Endometrium (tissue), 2 donors: Measurements from ENCODE around the gene CSPG4.
A peak's percentile ranks its signal among the peaks of the same experiment; 100 is the strongest.
"Not testable (repeated sequence)": the region's sequence is repeated elsewhere in the genome, so short reads cannot be mapped to it uniquely, and the experiment has no call there.

Experiments
- FAIRE-seq: peaks from 2 replicates; lab custom pipeline; 2012; peaks lifted over from hg19 to GRCh38; lab: Jason Lieb, UNC
- donor health status: control.
- donor health status: control.

CSPG4 gene, protein sequence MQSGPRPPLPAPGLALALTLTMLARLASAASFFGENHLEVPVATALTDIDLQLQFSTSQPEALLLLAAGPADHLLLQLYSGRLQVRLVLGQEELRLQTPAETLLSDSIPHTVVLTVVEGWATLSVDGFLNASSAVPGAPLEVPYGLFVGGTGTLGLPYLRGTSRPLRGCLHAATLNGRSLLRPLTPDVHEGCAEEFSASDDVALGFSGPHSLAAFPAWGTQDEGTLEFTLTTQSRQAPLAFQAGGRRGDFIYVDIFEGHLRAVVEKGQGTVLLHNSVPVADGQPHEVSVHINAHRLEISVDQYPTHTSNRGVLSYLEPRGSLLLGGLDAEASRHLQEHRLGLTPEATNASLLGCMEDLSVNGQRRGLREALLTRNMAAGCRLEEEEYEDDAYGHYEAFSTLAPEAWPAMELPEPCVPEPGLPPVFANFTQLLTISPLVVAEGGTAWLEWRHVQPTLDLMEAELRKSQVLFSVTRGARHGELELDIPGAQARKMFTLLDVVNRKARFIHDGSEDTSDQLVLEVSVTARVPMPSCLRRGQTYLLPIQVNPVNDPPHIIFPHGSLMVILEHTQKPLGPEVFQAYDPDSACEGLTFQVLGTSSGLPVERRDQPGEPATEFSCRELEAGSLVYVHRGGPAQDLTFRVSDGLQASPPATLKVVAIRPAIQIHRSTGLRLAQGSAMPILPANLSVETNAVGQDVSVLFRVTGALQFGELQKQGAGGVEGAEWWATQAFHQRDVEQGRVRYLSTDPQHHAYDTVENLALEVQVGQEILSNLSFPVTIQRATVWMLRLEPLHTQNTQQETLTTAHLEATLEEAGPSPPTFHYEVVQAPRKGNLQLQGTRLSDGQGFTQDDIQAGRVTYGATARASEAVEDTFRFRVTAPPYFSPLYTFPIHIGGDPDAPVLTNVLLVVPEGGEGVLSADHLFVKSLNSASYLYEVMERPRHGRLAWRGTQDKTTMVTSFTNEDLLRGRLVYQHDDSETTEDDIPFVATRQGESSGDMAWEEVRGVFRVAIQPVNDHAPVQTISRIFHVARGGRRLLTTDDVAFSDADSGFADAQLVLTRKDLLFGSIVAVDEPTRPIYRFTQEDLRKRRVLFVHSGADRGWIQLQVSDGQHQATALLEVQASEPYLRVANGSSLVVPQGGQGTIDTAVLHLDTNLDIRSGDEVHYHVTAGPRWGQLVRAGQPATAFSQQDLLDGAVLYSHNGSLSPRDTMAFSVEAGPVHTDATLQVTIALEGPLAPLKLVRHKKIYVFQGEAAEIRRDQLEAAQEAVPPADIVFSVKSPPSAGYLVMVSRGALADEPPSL (N-terminal part only)

DNA sequence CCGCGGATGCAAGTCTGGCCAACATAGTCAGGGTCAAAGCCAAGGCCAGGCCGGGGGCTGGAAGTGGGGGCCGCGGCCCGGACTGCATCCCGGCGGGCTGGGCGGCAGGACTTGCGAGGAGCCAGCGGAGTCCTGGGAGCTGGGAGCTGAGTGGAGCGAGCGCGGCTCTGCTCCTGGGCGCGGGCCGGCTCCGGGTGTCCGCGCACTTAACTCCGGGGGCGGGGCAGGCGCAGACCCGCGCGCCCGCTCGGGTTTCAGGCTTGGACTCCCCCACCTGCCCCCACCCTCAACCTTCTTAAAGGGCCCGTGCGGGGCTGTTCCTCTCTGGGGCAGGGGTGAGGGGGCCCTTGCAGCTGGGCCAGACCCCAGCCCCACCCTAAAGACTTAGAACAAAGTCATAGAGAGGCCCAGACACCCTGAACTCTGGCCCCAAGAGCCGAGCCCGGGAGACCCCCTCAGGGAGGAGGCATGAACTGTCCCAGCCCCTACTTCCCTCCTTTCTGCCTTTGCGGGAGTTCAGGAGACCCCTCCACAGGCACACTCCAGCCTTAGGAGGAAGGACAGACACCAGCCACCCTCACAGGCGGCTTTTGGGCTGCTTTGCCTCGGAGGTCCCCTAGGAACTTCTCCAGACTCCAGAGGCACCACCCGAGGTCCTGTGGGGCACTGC is at the start of gene CSPG4:
Gene CSPG4, minus strand, starts transcription at position 181 of the 670 bp plus-strand sequence. Its CDS starts 93 bp downstream, at position 88.
- no peak for FAIRE-seq

DNA sequence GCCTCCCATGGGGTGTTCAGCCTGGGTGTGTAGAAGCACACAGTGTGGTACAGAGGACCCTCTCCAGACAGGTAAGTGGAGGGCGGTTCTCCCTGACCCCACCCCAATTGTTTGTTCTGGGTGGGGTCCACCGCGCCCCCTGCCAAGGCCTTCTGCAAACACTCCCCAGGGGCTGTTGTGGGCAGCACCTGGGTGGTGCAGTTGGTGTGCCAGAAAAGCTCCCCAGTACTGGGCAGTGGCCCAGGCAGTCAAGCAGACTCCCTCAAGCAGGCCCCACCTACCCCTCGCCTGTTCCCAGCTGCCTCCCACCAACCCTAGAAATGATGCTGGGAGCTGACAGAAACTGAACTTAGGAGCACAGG is 49.7 kb upstream of the CSPG4 start:
- FAIRE-seq = not testable (repeated sequence)

DNA sequence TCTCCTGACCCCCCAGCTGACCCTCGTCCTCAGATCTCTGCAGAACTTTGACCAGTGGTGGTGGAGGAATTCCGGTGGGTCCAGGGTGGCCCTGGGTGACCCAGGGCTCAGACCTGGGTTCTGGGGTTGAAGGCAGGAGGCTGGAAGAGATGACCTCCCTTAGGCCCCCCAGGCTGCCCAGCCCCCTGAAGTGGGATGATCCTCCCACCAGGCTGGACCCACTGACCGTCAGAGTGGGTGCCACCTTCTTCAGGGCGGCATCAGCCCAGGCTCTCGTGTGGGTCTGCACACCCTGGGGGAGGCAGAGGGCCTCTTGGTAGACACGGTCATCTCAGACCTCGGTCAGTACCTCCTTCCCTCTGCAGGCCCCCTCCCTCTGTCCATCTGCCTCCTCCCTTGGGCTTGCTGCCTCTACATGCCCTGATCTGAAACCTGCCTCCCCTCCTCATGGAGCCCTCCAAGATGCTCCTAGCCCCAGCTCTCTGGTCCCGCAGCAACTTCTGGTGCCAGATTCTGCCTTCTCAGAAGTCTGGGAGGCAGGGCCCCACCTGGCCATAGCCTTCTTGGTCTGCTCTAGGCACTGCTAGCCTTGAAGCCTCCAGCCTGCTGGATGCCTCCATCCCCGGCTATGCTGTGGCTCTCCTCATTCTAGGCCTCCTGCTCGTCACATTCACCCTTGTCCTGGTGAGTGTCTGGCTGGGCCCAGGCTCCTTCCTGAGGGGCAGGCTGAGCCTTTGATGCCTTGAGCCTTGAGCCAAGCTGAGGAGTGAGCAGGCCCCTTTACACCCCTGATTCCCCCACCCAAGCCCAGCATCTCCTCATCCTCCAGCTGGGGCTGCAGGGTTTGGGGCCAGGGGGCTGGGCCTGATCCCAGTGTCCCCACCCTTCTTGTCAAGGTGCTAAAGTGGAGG is 49.1 kb upstream of the CSPG4 start:
- no peak for FAIRE-seq

DNA sequence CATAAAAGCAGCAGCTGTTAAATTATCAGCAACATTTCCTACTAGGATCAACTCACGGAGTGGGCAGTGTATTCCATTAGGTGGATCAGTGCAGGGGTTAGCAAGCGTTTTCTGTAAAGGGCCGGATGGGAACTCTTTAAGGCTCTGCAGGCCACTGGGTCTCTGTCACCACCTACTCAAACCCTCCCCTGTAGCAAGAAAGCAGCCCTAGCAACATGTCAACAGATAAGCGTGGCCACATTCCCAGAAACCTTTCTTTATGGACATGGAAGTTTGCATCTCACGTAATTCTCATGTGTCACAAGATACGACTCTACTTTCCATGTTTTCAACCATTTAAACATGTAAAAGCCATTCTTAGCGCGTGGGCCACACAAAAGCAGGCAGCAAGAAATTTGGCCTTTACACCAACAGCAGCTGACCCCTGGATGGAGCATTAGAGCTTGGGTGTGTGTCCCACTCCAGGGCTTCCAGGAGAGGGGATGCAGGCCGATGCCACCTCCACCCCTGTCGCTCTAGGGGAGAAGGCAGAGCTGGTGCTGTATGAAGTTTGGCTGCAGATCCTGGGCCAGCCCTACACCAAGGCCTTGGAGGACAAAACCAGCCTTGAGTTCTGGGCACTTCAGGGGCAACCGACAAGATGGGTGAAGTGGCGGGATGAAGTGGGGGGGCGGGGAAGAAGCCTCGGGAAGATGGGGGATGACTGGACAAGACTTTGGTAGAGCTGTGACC is 48.2 kb upstream of the CSPG4 start:
- FAIRE-seq = no peak

DNA sequence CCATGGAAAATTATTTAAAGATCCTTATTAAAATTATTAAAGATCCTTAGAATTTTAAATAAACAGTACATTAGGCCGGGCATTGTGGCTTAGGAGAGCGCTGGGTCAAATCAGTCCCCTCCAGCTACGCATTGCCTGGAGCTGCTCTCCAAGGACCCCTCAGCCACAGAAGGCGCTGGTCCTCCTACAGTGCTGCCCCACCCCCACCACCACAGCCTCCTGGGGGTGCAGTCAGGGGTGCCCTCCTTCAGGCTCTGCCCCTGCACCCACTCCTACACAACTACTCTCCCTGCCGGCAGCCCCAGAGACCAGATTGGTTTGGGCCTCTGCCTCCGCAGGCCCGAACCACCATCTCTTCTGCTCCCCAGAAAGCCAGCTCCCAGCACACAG is 47.5 kb upstream of the CSPG4 start:
- not testable (repeated sequence) for FAIRE-seq

DNA sequence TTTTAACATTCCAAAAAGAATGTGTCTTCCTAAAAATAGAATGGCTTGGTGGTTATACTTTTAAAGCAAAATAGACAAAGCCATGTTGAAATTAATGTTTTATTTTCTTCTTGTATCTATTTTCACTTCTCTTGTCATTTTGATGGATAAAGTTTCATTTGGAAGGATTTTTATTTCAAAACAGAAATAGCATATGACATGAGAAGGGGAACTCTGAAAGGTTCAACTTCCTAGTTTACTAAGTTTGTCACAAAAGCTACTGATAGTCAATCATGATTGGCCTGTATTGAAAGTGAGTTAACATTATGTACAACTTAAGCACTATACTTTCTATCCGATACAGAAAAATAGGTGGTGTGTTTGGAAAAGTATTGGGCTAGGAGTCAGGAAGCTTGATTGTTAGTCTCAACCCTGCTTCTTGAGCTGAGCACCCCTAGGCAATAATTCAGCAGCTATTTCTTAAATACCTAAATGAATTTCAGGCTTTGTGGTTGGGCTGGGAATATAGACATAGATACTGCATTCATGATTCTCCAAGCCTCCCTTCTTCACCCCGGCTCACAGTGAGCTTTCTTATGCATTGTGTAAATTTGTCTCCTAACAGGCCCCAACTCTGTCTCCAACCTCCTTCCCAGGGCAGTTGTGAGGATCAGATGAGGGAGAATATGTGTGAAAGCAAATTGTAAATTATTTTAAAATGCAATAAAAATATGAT is 46.9 kb upstream of the CSPG4 start:
- FAIRE-seq = peak; percentile 21

DNA sequence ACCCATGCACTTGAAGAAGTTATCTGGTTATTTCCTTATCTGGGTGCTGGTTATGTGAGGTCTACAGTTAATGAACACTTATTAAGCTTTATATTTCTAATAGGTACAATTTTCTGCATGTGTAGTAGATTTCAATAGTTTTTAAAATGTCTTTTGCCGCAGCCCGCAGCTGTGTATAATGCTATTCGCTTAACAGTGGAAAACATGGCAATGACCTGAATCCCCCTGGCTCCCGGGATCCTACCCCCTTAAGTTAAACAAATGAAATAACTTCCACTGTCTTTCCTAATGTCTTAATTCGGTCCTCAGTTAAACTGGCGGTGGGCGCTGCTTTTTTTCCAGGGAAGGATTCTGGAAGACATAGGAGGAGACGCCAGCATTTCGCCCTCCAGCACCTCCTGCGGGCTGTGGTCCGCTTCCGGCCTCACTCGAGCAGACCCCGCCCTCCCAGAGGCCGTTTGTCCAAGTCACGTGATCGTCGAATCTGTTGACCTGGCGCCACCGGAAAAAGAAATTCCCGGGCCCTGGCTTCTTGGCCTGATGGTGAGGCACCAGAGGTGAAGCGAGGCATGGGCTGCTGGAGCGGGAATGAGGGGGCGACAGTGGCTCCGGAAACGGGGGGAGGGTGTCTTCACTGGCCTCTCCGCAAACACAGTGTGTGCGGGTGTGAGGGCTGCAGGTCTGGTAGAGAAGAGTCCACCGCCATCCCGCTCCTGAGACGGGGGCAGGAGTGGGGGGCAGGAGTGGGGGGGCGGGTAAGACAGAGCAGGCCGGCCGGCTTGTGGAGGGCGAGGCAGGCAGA is 45.6 kb upstream of the CSPG4 start:
- FAIRE-seq = peak; percentile 63

DNA sequence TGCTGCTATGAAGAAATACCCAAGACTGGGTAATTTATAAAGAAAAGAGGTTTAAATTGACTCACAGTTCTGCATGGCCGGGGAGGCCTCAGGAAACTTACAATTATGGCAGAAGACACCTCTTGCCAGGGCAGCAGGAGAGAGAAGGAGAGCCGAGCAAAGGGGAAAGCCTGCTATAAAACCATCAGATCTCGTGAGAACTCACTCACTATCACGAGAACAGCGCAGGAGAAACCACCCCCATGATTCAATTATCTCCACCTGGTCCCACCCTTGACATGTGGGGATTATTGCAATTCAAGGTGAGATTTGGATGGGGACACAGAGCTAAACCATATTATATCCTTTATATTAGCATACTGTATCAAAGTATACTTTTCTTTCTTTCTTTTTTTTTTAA is 42.2 kb upstream of the CSPG4 start:
- FAIRE-seq = not testable (repeated sequence)

DNA sequence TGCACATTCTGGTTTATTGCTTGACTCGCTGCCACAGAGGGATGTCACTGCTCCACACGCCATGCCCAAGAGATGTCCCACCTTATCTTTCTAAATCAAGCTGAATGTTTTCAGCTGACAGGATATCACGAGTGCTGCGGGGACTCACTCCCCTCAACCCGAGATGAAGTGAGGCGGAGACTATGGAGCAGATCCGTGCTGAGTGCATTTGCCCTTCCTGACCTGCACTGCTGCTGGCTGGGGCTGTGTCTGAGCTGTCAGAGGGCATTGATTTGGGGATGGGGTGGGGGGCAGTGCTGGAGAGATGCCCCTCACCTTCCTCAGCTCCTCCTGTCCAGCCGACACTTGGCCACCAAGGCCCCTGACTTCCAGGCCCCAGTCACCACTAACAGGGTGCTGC is 40.5 kb upstream of the CSPG4 start:
- FAIRE-seq = no peak

DNA sequence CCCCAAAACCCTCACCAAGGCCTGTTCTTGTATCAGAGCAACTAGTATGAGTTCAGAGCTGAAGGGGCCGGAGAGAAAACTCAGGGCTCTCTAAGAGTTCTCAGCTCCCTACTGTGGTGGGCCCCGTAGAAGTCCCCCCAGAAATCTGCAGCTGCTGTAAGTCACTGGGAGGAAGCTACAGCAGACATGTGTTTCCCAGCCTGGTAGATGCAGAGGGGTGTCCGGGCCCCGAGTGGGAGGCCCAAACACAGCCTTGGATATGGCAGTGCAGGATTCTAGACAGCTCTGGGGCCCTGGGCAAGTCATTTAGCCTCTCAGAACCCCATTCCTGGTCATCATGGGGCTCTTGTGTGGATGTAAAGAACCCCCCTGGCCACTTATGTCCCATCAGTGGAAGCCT is 39.2 kb upstream of the CSPG4 start:
- FAIRE-seq = no peak

DNA sequence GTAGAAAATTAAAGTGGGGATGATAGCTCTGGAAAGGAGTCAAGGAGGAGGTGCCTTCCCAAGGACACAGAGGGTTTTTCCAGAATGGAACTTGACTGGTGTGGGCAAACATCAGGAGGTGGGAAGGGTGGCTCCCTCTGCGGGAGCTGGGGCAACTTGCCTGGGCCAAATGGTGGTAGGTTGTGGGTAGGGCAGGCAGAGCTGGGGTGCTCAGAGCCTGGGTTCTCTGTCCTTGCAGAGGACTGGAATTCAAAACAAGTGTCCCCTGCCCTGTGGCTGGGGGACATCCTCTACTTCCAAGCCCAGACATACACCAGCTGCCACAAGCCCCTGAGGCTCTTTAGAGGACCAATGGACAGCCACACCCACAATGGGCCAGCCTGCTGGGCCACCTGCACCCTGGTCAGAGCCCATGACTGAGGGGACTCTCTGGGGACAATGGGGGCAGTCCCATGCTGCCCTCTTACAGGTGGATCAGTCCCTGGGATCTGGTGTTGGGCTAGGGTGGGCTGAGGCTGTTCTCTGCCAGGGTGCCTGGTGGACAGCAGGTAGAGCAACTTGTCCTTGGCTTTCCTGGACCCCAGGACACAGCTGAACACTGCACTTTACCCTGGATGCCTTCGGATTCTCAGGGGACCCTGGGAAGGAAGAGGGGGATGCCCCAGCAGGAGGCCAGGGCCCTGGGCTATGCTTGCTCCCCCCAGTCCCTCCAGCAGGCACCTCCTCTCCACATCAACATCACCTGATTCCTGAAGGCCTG is 38.6 kb upstream of the CSPG4 start:
- no peak for FAIRE-seq

DNA sequence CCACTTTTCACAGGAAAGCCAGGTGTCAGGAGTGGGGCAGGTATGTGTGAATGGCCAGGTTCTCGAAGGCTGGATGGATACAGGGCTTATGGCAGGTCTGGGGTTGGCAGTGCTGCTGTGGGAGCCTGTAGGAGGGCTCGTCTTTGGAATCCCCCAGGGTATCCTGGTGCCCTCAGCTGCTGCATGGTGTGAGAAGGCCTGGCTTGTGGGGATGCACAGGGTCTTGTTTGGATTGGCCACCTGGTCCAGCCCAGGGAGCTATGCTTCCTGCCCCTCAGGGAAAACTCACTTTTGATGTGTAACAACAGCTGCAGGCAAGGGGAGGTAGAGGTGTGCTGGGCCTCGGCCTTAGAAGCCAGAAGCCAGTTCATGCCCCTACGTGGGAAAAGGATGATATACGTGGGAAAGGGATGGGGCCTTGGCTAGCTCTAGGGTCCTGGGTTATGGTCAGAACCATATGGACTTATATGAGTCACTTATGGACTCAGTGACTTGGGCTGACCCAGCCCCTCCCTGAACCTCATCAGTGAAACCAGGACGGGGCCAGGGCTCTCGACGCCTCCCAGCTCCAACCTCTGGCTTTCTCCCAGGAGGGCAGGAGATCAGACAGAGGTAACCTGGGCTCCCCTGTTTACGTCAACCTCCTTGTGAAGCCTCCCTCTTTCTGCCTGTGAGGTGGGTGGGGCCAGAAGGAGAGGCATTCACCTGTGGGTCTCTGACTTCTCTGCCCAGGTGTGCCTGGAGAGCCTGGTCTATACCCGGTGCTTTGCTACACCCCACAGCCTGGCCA is 37.8 kb upstream of the CSPG4 start:
- FAIRE-seq = no peak

DNA sequence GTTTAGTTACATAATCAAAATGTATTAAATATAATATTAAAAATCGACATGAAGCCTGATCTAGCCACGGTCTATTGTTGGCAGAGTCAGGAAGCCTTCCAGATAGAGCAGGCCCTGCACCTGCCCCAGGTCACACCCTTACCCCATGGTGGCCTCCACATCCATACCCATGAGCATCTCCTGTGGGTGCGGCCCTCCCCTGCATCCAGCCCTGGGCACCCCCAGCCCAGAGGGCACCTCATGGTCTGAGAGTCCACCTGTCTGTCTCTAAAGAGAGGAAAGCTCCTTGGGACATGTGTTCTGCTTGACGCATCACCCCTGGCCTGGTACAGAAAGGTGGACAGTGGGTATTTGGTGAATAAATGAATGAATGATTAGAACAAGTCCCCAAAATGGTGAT is 37.2 kb upstream of the CSPG4 start:
- FAIRE-seq = no peak

DNA sequence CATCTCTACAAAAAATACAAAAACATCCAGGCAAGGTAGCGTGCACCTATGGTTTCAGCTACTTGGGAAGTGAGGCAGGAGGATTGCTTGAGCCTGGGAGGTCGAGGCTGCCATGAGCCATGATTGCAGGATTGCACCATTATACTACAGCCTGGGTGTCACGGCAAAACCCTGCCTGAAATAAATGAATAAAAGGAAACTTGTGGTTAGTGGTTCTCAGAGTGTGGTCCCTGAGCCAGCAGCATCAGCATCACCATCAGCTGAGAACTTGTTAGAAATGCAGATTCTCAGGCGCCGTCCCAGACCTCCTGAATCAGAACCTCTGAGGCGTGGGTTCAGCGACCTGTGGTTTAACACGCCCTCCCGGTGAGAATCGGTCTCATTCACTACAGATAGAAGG is 36.2 kb upstream of the CSPG4 start:
- FAIRE-seq = not testable (repeated sequence)

DNA sequence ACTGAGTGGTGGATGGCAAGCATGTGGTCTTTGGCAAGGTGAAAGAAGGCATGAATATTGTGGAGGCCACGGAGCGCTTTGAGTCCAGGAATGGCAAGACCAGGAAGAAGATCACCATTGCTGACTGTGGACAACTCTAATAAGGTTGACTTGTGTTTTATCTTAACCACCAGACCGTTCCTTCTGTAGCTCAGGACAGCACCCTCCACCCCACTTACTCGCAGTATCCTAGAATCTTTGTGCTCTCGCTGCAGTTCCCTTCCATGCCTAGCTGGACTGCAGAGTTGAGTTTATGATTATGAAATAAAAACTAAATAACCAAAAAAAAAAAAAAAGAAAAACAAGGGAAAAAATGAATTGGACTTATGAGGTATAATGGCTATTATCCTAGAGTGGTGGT is 34.5 kb upstream of the CSPG4 start:
- FAIRE-seq = not testable (repeated sequence)

DNA sequence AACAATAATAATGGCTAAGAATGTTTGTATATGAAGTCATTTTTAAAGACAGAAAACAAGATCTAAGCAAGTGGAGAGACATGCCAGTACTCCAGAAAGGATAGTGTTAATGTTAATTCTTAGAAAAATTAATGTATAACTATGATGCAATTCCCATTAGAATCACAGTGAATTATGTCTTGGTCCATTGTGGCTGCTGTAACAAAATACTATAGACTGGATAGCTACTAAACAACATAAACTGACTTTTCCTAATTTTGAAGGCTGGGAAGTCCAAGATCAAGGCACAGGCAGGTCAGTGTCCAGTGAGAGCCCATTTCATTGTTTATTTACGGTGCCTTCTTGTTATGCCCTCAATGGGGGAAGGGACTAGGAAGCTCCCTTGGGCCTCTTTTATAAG is 32.7 kb upstream of the CSPG4 start:
- FAIRE-seq = no peak

DNA sequence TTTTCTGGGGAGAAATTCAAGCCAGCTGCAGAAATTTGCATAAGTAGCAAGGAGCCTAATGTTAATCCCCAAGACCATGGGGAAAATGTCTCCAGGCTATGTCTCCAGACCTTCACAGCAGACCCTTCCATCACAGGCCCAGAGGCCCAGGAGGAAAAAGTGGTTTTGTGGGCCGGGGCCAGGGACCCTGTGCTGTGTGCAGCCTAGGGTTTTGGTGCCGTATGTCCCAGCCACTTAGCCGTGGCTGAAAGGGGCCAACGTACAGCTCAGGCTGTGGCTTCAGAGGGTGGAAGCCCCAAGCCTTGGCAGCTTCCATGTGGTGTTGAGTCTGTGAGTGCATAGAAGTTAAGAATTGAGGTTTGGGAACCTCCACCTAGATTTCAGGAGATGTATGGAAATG is 29.7 kb upstream of the CSPG4 start:
- FAIRE-seq = not testable (repeated sequence)
